ENCODE data around the gene ADAMTS17.

Gene ADAMTS17

DNA sequence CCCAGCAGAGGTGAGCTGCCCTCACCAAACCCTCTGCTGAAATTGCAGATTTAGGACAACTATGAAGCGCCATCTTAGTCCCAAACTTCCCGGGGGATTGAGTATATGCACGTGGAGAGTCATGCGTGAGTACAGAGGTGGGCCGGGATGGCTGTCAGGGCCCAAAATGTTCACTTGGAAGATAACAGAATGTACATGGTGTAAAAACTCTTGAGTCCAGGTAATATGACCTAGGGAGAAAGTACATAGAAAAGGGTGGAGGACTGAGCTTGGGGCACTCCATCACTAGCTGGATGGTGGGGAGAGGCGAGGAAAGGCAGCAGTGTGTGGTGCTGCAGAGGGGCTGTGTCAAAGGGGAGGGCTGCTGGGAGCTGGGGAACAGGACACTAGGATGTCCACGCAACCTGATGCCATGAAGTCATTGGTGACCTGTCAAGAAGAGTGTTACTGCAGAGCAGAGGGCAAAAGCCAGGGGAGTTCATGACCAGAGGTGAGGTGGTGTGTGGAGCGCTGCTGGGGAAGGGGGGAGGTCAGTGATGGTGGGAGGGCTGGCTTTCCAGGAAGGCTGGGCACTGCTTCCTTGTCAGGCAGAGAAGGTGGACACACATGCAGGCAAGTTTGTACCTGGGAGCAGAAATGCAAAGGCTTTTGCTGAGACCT, 372.4 kb downstream of the ADAMTS17 start:
- TF ChIP-seq POLR2A (IDR thresholded peaks at IDR 0.05; ENCODE audit: extremely low read depth, insufficient read length), result no peak
- TF ChIP-seq, protein P1, sequence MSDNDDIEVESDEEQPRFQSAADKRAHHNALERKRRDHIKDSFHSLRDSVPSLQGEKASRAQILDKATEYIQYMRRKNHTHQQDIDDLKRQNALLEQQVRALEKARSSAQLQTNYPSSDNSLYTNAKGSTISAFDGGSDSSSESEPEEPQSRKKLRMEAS (IDR thresholded peaks at IDR 0.05; ENCODE audit: low read depth, low read length), result no peak
- TF ChIP-seq, protein P2, sequence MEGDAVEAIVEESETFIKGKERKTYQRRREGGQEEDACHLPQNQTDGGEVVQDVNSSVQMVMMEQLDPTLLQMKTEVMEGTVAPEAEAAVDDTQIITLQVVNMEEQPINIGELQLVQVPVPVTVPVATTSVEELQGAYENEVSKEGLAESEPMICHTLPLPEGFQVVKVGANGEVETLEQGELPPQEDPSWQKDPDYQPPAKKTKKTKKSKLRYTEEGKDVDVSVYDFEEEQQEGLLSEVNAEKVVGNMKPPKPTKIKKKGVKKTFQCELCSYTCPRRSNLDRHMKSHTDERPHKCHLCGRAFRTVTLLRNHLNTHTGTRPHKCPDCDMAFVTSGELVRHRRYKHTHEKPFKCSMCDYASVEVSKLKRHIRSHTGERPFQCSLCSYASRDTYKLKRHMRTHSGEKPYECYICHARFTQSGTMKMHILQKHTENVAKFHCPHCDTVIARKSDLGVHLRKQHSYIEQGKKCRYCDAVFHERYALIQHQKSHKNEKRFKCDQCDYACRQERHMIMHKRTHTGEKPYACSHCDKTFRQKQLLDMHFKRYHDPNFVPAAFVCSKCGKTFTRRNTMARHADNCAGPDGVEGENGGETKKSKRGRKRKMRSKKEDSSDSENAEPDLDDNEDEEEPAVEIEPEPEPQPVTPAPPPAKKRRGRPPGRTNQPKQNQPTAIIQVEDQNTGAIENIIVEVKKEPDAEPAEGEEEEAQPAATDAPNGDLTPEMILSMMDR (IDR thresholded peaks at IDR 0.05; ENCODE audit: low read depth, low read length), result no peak
- TF ChIP-seq MYC (IDR thresholded peaks at IDR 0.05; ENCODE audit: low read depth, low read length), result no peak
- no peak for DNase-seq (ENCODE audit: low read depth)
- H3K4me3 ChIP-seq (ENCODE audit: low read depth, low read length), result no peak overlapping the region

DNA sequence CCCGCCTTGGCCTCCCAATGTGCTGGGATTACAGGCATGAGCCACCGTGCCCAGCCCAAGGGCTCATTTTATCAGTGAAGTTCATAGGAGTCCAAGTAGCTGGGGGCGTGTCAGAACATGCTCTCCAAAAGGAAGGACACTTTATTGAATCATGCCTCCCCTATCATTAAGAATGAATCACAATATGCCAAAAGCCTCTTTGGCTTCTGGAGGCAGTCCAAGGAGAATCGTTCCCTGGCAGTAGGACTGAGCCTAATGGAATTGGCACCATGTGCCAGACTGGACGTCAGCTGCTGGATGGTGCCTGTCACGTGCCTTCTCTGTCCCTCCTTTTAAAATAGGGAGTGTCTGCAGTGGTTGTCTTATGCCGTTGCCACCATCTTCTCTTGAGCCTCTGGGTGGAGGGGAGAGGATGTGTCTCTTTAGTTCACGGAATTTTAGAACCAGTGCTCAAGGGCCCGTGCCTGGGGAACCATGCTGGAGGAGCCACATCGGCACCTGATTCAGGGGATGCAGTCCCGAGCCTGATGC, 373.9 kb downstream of the ADAMTS17 start:
- DNase-seq (ENCODE audit: low read depth), result no peak
- H3K4me3 ChIP-seq (ENCODE audit: low read depth, low read length), result no peak overlapping the region
- no peak for TF ChIP-seq POLR2A (IDR thresholded peaks at IDR 0.05; ENCODE audit: extremely low read depth, insufficient read length)
- TF ChIP-seq, protein P2 (IDR thresholded peaks at IDR 0.05; ENCODE audit: low read depth, low read length), result no peak
- TF ChIP-seq MYC (IDR thresholded peaks at IDR 0.05; ENCODE audit: low read depth, low read length), result no peak
- TF ChIP-seq, protein P1 (IDR thresholded peaks at IDR 0.05; ENCODE audit: low read depth, low read length), result no peak

DNA sequence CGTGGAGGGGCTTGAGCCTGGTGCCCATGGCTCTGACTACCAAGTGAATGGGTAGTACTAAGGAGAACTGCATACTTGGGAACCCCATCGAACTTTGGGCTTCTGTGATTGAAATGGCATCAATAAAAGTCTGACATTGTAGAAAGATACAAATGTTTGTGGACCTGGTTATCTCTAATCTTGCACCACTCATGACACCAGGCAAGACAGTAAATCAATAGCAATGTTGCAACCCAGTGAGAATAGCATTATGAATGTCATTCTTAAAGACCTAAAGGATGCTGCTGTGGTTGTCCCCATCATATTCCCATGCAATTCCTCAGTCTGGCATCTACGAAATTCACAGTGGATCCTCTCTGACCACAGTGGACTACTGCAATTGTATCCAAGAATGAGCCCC, 375.0 kb downstream of the ADAMTS17 start:
- TF ChIP-seq MYC (IDR thresholded peaks at IDR 0.05; ENCODE audit: low read depth, low read length) (no peak), POLR2A (IDR thresholded peaks at IDR 0.05; ENCODE audit: extremely low read depth, insufficient read length) (no peak)
- TF ChIP-seq, protein P2 (IDR thresholded peaks at IDR 0.05; ENCODE audit: low read depth, low read length), result no peak
- no peak overlapping the region for H3K4me3 ChIP-seq (ENCODE audit: low read depth, low read length)
- no peak for DNase-seq (ENCODE audit: low read depth)

DNA sequence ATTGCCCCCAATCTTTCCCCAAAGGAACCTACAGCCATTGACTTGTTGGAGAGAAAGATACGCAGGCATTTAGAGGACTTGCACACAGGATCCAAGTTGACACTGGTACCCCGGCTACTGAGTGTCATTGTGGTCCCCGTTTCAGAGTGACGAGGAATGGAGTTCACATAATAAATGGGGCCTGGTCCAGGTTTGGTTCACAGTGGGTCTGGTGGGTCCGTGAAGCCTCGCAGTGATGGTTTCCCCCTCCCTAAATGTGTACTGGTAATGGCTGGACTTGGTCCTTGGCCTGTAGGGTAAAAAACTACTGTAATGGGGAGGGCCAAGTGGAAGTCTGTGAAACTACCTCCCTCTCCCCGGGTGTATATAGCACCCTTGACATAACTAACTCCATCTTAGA, 376.4 kb downstream of the ADAMTS17 start:
- no peak for DNase-seq (ENCODE audit: low read depth)
- no peak overlapping the region for H3K4me3 ChIP-seq (ENCODE audit: low read depth, low read length)
- TF ChIP-seq, protein P1 (IDR thresholded peaks at IDR 0.05; ENCODE audit: low read depth, low read length), result no peak
- TF ChIP-seq MYC (IDR thresholded peaks at IDR 0.05; ENCODE audit: low read depth, low read length), result no peak
- no peak for TF ChIP-seq POLR2A (IDR thresholded peaks at IDR 0.05; ENCODE audit: extremely low read depth, insufficient read length)
- TF ChIP-seq, protein P2 (IDR thresholded peaks at IDR 0.05; ENCODE audit: low read depth, low read length), result no peak

DNA sequence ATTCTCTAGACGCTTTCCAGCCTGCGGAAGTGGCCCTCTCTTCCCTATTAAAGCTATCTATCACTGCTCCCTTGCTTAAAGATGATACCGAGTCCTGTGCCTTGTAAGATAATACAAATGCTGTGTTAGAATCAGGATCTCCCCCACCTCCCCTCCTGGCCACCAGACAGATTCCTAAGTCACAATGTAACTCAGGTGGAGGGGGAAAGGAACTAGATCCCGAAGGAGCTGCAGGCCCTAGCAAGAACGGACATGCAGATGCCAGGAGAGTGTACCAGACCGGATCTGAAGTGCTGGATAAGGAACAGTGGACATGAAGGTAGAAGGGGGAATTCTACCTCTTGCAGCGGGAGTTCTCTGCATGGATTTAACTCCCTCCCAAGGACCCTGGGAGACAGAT, 377.8 kb downstream of the ADAMTS17 start:
- DNase-seq (ENCODE audit: low read depth), result no peak
- TF ChIP-seq, protein P1 (IDR thresholded peaks at IDR 0.05; ENCODE audit: low read depth, low read length), result no peak
- TF ChIP-seq, protein P2 (IDR thresholded peaks at IDR 0.05; ENCODE audit: low read depth, low read length), result no peak
- no peak overlapping the region for H3K4me3 ChIP-seq (ENCODE audit: low read depth, low read length)
